Neuron (in vitro differentiated cells): ENCODE results near the gene MSMB.
A peak's percentile ranks its signal among the peaks of the same experiment; 100 is the strongest.

Experiments
- H2AFZ ChIP-seq: one replicate; pipeline ENCODE4 v1.6.1; 2013; ENCODE audit warnings: low read depth, mild to moderate bottlenecking, inconsistent platforms, low read length, moderate library complexity
- H3K27me3 ChIP-seq: one replicate; pipeline ENCODE4 v1.6.1; 2013; ENCODE audit warnings: low read length; ENCODE audit not compliant: insufficient read depth
- H3K36me3 ChIP-seq: one replicate; pipeline ENCODE4 v1.6.1; 2013; ENCODE audit warnings: low read length; ENCODE audit not compliant: insufficient read depth
- H3K4me1 ChIP-seq: one replicate; pipeline ENCODE4 v1.6.1; 2013; ENCODE audit warnings: low read length; ENCODE audit not compliant: insufficient read depth
- H3K4me3 ChIP-seq: 2 replicates; pipeline ENCODE4 v1.5.1; 2013; ENCODE audit warnings: mild to moderate bottlenecking, low read length, moderate library complexity
- H3K9me3 ChIP-seq: one replicate; pipeline ENCODE4 v1.6.1; 2013; ENCODE audit warnings: low read length

The MSMB gene

GRCh38 chr10:46037107-46037825 is 8.8 kb downstream of the MSMB start:
- Histone ChIP-seq H3K27me3 (no peaks in the 10 kb centered on the region), H3K9me3 (no peaks in the 10 kb centered on the region), H2AFZ (no peak overlapping the region), H3K4me1 (no peaks in the 10 kb centered on the region), H3K36me3 (no peaks in the 10 kb centered on the region), H3K4me3 (no peak overlapping the region)

- Histone ChIP-seq H3K4me3 (no peak overlapping the region), H2AFZ (no peak overlapping the region), H3K4me1 (no peaks in the 10 kb centered on the region), H3K27me3 (no peaks in the 10 kb centered on the region), H3K36me3 (no peaks in the 10 kb centered on the region), H3K9me3 (no peaks in the 10 kb centered on the region)
Observed at GRCh38 chr10:46035923-46036849, 9.9 kb downstream of the MSMB start.

- no peaks in the 10 kb centered on the region for H3K36me3 ChIP-seq
- H3K4me1 ChIP-seq: peaks cover 11% of the 10 kb centered on the region
- H2AFZ ChIP-seq: no peak overlapping the region
Observed at GRCh38 chr10:46033602-46034011, 12.5 kb downstream of the MSMB start.

DNA sequence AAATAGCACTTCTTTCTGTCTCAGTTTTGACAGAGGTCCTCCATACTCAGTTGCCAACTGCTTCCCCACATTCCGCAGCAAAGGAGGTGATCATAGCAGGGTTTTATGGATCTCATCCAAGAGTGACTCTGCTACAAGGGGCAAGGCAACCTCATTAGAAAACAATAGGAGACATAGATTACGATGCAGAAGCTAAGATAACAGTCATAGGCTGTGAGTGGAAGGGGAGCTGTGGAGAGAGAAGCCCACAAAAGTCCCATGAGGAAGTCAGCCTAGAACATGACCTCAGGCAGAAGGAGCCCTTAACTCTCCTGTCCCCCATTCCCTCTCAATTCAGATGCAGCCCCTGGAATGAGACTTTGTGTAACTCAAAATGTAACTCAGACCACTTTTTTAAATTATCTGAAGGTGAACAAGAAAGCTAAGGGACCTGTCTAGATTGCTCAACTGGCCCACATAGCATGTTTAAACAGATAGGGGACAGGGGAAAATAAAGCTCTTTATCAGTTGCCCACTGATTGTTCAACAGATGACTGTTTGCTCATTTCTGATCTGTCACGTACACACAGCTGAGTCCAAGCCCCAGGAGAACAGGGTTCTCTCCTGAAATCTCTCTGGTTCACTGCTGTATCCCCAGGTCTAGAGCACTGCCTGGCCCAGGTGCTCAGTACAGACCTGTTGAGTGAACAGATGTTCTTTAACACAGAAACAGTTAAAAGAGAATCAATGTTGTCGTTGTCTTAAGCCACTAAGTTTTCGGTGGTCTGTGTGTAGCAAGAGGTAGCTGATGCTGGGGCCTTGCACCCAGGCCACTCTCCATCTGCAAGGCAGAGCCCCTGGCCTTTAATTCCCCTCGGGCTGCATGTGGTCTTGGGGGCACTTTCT is 14.2 kb downstream of the MSMB start:
- Histone ChIP-seq H3K4me1 (peaks cover 13% of the 10 kb centered on the region), H3K9me3 (no peaks in the 10 kb centered on the region), H3K27me3 (no peaks in the 10 kb centered on the region), H3K36me3 (no peaks in the 10 kb centered on the region), H2AFZ (no peak overlapping the region), H3K4me3 (no peak overlapping the region)

More at GRCh38 chr10:46033602-46034011, 12.5 kb downstream of the MSMB start:
- no peaks in the 10 kb centered on the region for H3K27me3 ChIP-seq
- no peaks in the 10 kb centered on the region for H3K9me3 ChIP-seq
- H3K4me3 ChIP-seq: no peak overlapping the region

DNA sequence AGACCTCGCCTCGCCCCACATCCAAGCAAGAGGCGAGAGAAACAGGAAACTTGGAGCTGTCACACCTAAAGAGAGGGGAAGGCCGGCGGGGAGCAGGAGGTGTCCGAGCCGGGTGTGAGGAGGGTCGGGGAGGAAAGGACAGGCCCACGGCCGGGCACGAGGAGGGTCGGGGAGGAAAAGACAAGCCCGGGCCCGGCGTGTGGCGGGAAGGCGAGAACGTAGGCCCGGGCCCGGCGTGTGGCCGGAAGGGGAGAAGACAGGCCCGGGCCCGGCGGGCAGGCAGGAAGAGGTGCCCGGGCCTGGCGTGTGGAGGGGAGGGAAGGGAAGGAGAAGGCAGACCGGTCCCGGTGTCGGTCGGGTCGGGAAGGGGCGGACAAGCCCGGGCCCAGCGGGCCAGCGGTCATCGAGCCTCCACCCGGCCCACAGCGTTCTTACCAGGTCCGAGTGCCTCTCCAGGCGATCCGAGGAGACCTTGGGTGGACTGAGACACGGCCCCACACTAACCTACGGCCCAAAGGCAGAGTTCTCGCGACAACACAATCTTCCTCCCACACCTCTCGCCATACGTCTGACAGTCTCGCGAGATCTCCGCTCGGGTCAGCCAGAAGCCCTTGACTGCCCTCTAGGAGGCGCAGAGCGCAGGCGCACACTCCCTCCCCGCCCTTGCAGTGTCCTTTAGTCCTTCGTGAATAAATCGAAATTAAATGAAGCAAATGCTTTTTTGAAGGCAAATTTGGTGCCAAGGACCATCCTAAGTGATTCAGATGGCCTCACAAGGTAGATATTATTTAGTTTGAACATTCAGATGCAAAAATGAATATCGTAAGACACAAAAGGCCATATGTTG is 15.8 kb downstream of the MSMB start, which contains the start of gene NCOA4:
NCOA4 (minus strand) TSS at position 533 of the 847 bp plus-strand sequence. CDS start 13,943 bp downstream, outside the sequence.
- peaks cover 13% of the 10 kb centered on the region for H3K4me1 ChIP-seq
- H3K27me3 ChIP-seq: no peaks in the 10 kb centered on the region
- no peaks in the 10 kb centered on the region for H3K36me3 ChIP-seq
- H2AFZ ChIP-seq: peak within 1 kb of the TSS; percentile 84
- no peaks in the 10 kb centered on the region for H3K9me3 ChIP-seq
- H3K4me3 ChIP-seq: peak within 1 kb of the TSS; percentile 86

DNA sequence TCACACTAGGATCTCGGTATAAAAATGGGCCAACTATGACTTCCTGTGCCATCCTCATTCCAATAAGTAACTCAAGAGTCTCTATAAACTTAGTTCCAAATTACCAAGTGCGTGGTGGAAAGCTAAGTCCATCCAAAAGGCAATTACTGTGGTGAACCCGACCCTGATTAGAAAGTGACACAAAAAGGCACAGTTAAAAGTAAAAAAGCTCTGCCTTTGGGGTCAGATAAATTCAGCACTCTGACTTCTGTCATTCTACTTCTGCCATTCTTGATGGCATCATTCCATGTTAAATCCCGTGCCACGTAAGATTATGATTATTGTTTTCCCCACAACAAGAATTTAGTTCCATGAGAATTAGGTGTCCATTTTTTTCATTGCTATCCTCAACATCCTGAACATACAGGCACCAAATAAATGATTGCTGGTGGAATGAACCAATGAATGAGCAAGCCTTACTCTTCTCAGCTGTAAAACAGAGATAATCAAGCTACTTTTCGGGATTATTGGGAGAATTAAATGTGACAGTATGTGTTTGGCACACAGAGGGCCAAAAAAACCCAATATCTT is 16.5 kb downstream of the MSMB start:
- Histone ChIP-seq H3K4me3 (peak overlapping the region; percentile 86), H3K36me3 (no peaks in the 10 kb centered on the region), H3K4me1 (peaks cover 13% of the 10 kb centered on the region), H2AFZ (peak overlapping the region; percentile 84), H3K9me3 (no peaks in the 10 kb centered on the region), H3K27me3 (no peaks in the 10 kb centered on the region)

DNA sequence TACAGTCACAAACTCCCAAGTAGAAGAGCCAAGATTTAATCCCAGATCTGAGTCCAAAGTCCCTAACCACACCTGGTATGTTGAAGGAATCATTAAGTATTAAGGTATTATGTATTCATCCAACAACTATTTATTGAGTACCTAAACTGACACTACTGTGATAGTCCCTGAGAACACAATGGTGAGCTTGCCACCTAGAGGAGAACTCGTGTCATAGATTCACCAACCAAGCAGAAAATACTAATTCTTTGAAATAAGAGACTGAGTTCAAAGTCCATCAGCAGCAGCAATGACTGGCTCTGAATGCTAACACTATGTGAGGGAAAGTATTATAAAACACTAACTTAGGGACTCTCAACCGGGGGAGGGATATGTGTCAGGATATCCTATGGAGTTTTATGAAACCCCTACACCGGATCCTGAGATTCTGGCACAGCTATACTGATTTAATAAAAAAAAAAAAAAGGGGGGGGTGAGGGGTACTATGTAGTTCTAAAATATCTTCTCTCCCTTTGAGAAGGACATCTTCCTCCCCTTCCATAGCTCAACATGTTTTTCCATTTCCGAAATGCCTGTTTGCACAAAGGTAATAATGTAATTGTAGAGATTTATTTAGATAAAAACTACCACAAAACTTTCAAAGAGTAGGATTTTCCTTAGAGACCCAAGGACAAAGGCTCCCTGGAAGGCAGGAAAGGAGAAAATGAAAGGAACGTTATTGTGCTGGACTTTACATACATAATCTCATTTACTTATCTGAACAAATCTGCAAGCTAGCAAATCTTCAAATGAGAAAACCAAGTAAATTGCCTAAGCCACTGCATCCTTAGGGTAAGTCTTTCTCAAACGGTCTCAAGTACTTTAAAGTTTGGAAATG is 17.2 kb downstream of the MSMB start:
- Histone ChIP-seq H3K4me3 (peak overlapping the region; percentile 86), H2AFZ (no peak overlapping the region), H3K4me1 (peaks cover 15% of the 10 kb centered on the region), H3K9me3 (no peaks in the 10 kb centered on the region), H3K36me3 (no peaks in the 10 kb centered on the region), H3K27me3 (no peaks in the 10 kb centered on the region)

DNA sequence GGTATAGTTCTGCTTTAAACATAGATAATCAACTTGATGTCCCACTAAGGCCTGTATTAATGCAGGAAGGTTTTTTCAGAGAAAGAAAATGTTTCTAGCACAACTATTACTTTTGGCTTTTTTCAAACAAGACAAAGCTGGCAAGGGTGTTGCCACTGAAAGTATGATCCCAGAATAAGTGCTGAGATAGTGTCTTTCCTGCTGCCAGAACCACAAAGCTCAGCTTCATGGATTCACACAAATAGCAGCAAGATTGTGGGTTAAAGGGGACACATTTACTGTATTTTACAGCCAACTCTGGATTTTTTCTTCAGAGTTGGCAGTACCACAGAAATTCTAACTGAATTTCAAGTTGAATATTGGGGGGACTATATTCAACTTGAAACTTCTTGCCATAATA is 20.0 kb downstream of the MSMB start:
- peaks cover 19% of the 10 kb centered on the region for H3K4me1 ChIP-seq
- H3K4me3 ChIP-seq: no peak overlapping the region

GRCh38 chr10:46025406-46025805 is 20.7 kb downstream of the MSMB start:
- no peaks in the 10 kb centered on the region for H3K27me3 ChIP-seq
- no peak overlapping the region for H2AFZ ChIP-seq
- no peaks in the 10 kb centered on the region for H3K9me3 ChIP-seq
- no peak overlapping the region for H3K4me3 ChIP-seq
- no peaks in the 10 kb centered on the region for H3K36me3 ChIP-seq
- H3K4me1 ChIP-seq: peaks cover 19% of the 10 kb centered on the region

More for the DNA sequence above, 20.0 kb downstream of the MSMB start:
- no peaks in the 10 kb centered on the region for H3K36me3 ChIP-seq
- no peaks in the 10 kb centered on the region for H3K27me3 ChIP-seq
- H2AFZ ChIP-seq: no peak overlapping the region
- H3K9me3 ChIP-seq: no peaks in the 10 kb centered on the region

DNA sequence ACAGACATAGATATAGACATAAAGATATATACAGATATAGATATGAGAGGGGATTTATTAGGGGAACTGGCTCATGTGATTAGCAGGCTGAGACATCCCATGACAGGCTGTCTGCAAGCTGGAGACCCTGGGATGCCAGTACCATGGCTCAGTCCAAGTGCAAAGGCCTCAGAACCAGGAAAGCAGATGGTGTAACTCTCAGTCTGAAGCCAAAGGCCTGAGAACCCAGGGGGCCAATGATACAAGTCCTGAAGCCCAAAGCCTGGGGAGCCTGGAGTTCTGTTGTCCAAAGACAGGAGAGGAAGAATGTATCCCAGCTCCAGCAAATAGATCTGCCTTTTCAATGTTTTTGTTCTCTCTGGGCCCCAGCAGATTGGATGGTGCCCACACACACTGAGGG is 21.1 kb downstream of the MSMB start:
- Histone ChIP-seq H3K4me1 (peaks cover 19% of the 10 kb centered on the region), H3K27me3 (no peaks in the 10 kb centered on the region), H3K36me3 (no peaks in the 10 kb centered on the region), H2AFZ (no peak overlapping the region), H3K9me3 (no peaks in the 10 kb centered on the region), H3K4me3 (no peak overlapping the region)
